Amniotic epithelial cell (primary cell): ENCODE data around the gene IL23A.

Experiments used
- DNase-seq: peaks from one replicate; pipeline ENCODE4 v3.0.0-alpha.2; 2010; ENCODE audit warnings: low read depth

IL23A gene

DNA sequence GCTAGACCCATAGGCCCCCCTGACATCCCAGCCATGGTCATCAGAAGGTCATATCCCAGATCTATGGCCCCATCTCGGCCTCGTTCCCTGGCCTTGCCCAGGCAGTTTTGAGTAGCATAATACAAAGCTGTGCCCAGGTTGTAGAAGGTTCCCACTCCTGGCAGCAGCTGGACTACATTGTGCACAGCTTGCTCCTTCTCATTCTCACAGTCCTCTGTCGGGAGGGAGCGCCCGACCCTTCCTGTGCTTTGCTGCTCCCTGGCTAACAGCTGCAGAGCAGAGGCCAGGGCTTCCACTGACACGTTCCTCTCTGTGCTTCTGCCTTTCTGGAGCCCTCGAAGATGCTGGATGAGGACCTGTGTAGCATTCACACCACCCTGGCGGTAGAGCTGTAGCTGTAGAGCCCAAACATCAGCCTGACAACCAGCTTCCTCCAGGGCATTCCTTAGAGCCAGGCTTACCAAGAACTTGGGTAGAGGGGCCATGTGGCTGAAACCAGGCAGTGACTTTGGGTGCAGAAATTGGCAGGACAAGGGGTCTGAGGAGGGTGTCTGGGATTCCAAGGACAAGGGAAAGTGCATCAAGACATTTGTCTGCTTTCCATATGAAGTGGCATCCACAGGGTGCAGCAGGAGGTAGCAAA is 22.9 kb downstream of the IL23A start:
- DNase-seq = no peak

DNA sequence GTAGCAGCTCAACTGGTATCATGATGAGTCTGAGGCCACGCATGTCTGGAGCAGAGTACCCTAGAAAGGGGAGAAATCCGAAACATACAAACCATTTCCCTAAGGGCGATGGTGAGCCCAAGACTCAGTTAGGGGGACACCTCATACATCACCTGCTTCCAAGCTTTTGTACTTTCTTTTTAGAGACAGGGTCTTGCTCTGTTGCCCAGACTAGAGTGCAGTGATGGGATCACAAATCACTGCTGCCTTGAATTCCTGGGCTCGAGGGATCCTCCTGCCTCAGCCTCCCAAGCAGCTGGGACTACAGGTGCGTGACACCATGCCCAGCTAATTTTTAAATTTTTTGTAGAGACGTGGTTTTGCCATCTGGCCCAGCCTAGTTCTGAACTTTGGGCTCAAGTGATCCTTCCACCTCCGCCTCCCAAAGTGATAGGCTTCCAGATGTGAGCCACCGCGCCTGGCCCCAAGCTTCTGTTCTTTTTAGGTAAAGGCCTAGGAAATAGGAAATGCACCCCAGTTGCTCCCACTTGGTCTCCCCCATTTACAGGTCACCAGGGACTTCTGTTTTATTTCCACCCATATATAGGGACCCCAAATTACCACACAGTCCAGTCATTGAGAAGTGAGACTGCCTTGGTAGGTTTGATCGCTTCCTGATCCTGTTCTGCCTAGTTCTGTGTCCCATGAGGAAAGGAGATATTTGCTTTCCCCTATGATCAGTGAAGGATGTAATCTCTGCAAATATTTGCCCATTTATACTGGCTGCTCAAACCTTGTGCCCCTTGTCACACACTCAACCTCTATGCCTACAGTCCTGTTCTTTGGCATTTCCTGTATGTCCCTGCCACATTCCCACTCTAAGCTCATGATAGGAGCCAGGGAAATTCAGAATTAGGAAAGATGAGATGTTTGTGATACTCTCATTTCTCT is 23.7 kb downstream of the IL23A start, which contains the start of gene APOF:
TSS of gene APOF (minus strand) at position 728 of the 930 bp plus-strand sequence. CDS start at position 616, 112 bp downstream.
- no peak for DNase-seq

- DNase-seq = no peak
These were observed 28.3 kb downstream of the IL23A start for GRCh38 chr12:56366948-56367347.

DNA sequence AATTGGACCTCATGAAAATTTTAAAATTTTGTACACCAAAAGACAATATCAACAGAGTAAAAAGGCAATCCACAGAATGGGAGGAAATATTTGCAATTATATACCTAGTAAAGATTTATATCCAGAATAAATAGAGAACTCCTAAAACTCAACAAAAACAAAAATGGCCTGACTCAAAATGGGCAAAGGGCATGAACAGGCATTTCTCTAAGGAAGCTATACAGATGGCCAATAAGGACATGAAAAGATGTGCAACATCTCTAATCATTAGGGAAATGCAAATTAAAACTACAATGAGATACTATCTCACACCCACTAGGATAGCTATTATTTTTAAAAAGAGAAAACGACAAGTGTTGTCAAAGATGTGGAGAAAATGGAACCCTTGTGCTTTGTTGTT is 34.8 kb downstream of the IL23A start:
- no peak for DNase-seq

- no peak for DNase-seq
These were observed 36.3 kb downstream of the IL23A start for GRCh38 chr12:56374726-56375597.

DNA sequence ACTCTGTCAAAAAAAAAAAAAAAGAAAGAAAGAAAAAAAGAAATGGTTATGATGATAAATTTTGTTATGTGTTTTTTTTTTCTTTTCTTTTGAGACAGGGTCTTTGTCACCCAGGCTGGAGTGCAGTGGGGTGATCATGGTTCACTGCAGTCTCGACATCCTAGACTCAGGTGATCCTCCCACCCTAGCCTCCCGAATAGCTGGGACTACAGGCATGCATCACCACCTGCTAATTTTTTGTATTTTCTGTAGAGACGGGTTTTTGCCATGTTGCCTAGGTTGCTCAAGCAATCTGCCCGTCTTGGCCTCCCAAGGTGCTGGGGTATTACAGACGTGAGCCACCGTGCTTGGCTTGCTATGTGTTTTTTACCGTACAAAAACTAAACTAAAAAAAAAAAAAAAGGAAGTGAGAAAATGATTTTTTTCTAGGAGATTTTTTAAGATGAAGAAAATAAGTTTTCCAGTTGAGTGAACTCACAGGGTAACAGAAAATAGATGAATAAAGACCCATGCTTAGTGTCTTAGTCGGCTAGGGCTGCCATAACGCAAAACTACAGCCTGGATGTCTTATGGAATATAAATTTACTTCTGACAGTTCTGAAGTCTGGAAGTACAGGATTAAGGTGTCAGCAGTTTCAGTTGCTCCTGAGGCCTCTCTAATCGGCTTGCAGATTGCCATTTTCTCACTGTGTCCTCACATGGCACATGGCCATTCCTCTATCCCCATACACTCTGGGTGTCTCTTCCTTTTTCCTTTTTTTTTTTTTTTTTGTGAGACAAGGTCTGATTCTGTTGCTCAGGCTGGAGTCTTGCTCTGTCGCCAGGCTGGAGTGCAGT is 37.1 kb downstream of the IL23A start:
- DNase-seq = no peak

GRCh38 chr12:56377310-56377988 is 38.8 kb downstream of the IL23A start:
- peak; percentile 44 for DNase-seq

- no peak for DNase-seq
These were observed 39.3 kb downstream of the IL23A start for GRCh38 chr12:56377989-56378316.

- no peak for DNase-seq
These were observed 43.9 kb downstream of the IL23A start for GRCh38 chr12:56382611-56383010.

DNA sequence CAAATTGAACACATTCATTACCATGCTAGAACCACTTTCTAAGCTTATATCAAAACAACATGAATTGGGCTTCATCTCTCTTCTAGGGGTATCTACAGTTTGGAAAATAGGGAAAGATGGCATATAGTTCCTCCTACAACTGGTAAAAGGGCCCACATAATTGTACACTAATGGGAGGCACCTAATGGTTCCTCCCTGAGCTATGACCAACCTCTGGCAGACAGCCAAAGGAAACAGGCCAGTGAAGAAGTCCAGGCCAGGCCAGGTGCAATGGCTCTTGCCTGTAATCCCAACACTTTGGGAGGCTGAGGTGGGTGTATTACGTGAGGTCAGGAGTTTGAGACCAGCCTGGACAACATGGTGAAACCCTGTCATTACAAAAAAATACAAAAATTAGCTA is 47.2 kb downstream of the IL23A start:
- no peak for DNase-seq

DNA sequence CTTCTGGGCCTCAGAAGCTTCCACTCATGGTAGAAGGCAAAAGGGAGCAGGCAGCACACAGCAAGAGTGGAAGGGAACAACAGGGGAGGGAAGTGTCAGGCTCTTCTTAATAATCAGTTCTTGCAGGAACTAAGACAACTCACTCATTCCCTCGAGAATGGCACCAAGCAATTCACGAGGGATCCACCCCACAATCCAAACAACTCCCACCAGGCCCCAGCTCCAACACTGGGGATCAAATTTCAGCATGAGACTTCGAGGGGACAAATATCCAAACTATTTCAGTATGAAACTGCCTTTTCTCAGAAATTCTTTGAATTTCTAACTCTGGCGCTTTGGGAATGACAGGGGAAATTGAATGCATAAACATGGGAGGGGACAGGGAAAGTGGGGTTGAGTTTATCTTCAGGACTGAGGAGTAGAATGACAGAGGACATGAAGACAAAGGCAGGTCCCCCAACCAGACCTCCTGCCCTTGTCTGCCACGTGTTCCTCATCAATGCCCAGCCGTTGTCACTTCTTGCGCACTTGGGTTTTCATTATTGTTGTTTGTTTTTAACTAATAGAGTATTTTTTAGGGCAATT is 48.6 kb downstream of the IL23A start:
- no peak for DNase-seq

- no peak for DNase-seq
These were observed 50.7 kb downstream of the IL23A start for GRCh38 chr12:56389412-56389811.
